ENCODE data around the gene MICB.

The MICB gene

GRCh38 chr6:31528307-31528777 lies 30.4 kb downstream of the MICB start:
- Histone ChIP-seq H3K4me1 (ENCODE audit: control insufficient read depth, insufficient read depth, low read length) (peaks cover 8% of the 10 kb centered on the region), H3K27me3 (ENCODE audit: control insufficient read depth, insufficient read depth, low read length) (no peaks in the 10 kb centered on the region), H3K36me3 (ENCODE audit: control insufficient read depth, insufficient read depth, low read length) (peaks cover 16% of the 10 kb centered on the region), H3K4me3 (ENCODE audit: low read length) (no peak overlapping the region), H3K9me3 (ENCODE audit: control insufficient read depth, low read length) (no peaks in the 10 kb centered on the region), H3K9ac (ENCODE audit: low read length) (no peak overlapping the region)

DNA sequence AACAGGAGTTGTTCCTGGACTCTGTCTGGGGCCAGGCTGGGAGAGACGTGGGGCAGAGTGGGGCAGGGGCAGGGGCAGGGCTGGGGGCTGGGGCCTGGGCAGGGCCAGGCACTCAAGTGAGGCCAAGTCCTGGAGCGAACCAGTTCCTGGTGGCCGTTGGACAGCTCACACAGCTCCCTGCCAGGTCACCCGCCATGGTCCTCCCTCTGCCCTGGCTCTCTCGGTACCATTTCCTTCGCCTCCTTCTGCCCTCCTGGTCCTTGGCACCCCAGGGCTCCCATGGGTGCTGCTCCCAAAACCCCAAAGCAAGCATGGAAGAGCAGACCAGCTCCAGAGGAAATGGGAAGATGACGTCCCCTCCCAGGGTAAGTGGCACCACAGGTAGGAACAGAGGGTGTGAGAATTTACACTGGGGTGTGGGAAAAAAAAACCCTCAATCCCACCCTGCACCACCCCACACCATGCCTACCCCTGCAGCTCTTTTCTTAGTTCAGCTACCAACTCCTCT lies 30.9 kb downstream of the MICB start, which contains the start of gene MCCD1:
TSS of gene MCCD1 (plus strand) at position 142 of the 508 bp plus-strand sequence. CDS start at position 195, 53 bp downstream.
- Histone ChIP-seq H3K4me1 (ENCODE audit: control insufficient read depth, insufficient read depth, low read length) (peaks cover 8% of the 10 kb centered on the region), H3K9me3 (ENCODE audit: control insufficient read depth, low read length) (no peaks in the 10 kb centered on the region), H3K36me3 (ENCODE audit: control insufficient read depth, insufficient read depth, low read length) (peaks cover 16% of the 10 kb centered on the region), H3K27me3 (ENCODE audit: control insufficient read depth, insufficient read depth, low read length) (no peaks in the 10 kb centered on the region), H3K4me3 (ENCODE audit: low read length) (no peak within 1 kb of the TSS), H3K9ac (ENCODE audit: low read length) (no peak within 1 kb of the TSS)

GRCh38 chr6:31529329-31530150 lies 31.6 kb downstream of the MICB start:
- H3K36me3 ChIP-seq (ENCODE audit: control insufficient read depth, insufficient read depth, low read length): peaks cover 16% of the 10 kb centered on the region
- no peaks in the 10 kb centered on the region for H3K9me3 ChIP-seq (ENCODE audit: control insufficient read depth, low read length)
- no peaks in the 10 kb centered on the region for H3K27me3 ChIP-seq (ENCODE audit: control insufficient read depth, insufficient read depth, low read length)
- peaks cover 8% of the 10 kb centered on the region for H3K4me1 ChIP-seq (ENCODE audit: control insufficient read depth, insufficient read depth, low read length)
- no peak overlapping the region for H3K9ac ChIP-seq (ENCODE audit: low read length)
- no peak overlapping the region for H3K4me3 ChIP-seq (ENCODE audit: low read length)

DNA sequence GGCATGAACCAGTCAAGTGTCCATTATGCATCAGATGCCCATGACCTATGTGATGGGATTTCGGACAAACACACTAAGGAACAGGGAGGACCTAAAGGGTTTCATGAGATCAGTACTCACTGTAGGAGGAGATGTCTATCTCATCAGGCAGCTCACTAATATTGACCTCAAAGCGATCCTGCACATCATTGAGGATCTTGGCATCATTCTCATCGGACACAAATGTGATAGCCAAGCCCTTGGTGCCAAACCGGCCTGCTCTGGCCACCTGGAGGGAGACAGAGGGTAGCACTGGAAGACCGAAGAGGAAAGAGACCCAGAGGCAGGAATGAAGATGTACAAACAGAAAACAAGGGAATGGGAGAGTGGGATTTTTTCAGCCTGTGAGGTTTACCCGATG lies 32.7 kb downstream of the MICB start:
- Histone ChIP-seq H3K36me3 (ENCODE audit: control insufficient read depth, insufficient read depth, low read length) (peaks cover 16% of the 10 kb centered on the region), H3K9me3 (ENCODE audit: control insufficient read depth, low read length) (no peaks in the 10 kb centered on the region), H3K4me3 (ENCODE audit: low read length) (no peak overlapping the region), H3K27me3 (ENCODE audit: control insufficient read depth, insufficient read depth, low read length) (no peaks in the 10 kb centered on the region), H3K9ac (ENCODE audit: low read length) (no peak overlapping the region), H3K4me1 (ENCODE audit: control insufficient read depth, insufficient read depth, low read length) (peaks cover 7% of the 10 kb centered on the region)

- no peak overlapping the region for H3K9ac ChIP-seq (ENCODE audit: low read length)
- no peaks in the 10 kb centered on the region for H3K9me3 ChIP-seq (ENCODE audit: control insufficient read depth, low read length)
- H3K27me3 ChIP-seq (ENCODE audit: control insufficient read depth, insufficient read depth, low read length): no peaks in the 10 kb centered on the region
- peaks cover 21% of the 10 kb centered on the region for H3K36me3 ChIP-seq (ENCODE audit: control insufficient read depth, insufficient read depth, low read length)
- H3K4me3 ChIP-seq (ENCODE audit: low read length): no peak overlapping the region
- H3K4me1 ChIP-seq (ENCODE audit: control insufficient read depth, insufficient read depth, low read length): peaks cover 2% of the 10 kb centered on the region
Observed at GRCh38 chr6:31531162-31531561, 33.2 kb downstream of the MICB start.

DNA sequence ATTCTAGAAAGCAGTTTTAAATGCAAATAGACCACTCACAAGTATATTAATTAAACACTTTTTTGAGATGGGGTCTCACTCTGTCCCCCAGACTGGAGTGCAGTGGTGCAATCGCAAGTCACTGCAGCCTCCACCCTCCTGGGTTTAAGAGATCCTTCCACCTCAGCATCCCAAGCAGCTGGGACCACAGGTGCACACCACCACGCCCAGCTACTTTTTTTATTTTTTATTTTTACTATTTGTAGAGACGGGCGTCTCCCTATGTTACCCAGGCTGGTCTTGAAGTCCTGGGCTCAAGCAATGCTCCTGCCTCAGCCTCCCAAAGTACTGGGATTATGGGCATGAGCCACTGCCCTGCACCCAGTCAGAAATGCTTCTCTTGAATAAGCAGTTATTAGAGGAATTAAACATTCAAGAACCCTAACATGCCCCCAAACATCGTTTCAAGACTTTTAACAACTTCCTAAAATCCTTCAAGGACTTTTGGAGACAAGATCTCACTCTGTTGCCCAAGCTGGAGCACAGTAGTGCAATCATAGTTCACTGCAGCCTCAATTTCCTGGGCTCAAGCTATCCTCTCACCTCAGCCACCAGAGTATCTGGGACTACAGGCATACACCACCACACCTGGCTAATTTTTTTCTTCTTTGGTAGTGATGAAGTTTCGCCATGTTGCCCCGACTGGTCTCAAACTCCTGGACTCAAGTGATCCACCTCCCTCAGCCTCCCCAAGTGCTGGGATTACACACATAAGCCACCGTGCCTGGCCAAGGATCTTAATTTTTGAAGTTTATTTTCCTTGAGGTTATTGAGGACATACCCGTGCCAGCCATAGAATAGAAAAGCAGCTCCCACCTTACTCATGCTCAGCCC lies 34.1 kb downstream of the MICB start:
- no peak overlapping the region for H3K4me3 ChIP-seq (ENCODE audit: low read length)
- no peaks in the 10 kb centered on the region for H3K27me3 ChIP-seq (ENCODE audit: control insufficient read depth, insufficient read depth, low read length)
- no peaks in the 10 kb centered on the region for H3K4me1 ChIP-seq (ENCODE audit: control insufficient read depth, insufficient read depth, low read length)
- no peak overlapping the region for H3K9ac ChIP-seq (ENCODE audit: low read length)
- H3K36me3 ChIP-seq (ENCODE audit: control insufficient read depth, insufficient read depth, low read length): peaks cover 23% of the 10 kb centered on the region
- H3K9me3 ChIP-seq (ENCODE audit: control insufficient read depth, low read length): no peaks in the 10 kb centered on the region

DNA sequence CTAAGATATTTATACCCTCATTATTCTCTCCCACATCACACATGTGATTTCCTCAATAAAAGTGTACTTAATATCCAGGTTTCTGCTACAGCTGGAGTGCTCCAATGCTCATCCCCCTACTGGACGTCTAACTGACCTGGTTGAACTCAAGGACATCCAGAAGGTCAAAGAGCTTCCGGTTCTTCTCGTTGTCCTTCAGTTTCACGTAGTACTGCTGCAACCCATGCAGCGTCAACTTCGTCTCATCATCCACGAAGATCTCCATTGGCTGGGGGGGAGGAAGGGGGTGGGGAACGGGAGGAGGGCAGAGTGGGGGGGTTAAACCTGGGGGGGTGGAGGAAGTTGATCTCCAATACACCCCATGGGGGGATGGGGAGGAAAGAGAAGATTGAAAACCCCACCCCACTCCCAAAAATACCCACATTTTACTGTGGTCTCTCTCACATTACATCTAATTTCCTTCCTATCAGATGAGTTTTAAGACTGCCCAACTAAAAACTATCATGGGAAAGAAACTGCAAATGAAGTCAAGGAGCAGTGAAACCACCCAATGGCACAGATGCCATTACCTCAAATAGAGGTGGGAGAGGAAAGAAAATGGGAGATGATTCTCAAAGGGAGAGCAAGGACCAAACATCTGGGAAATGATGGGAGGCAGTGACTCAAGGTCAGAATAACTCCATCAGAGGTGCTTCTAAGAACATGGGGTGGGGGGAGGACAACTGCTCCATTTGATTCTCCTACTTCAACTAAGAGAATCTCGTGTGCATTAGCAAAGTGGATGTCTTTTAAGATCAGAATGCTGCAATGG lies 34.9 kb downstream of the MICB start:
- Histone ChIP-seq H3K9me3 (ENCODE audit: control insufficient read depth, low read length) (no peaks in the 10 kb centered on the region), H3K27me3 (ENCODE audit: control insufficient read depth, insufficient read depth, low read length) (no peaks in the 10 kb centered on the region), H3K36me3 (ENCODE audit: control insufficient read depth, insufficient read depth, low read length) (peaks cover 23% of the 10 kb centered on the region), H3K4me3 (ENCODE audit: low read length) (no peak overlapping the region), H3K4me1 (ENCODE audit: control insufficient read depth, insufficient read depth, low read length) (no peaks in the 10 kb centered on the region), H3K9ac (ENCODE audit: low read length) (no peak overlapping the region)

DNA sequence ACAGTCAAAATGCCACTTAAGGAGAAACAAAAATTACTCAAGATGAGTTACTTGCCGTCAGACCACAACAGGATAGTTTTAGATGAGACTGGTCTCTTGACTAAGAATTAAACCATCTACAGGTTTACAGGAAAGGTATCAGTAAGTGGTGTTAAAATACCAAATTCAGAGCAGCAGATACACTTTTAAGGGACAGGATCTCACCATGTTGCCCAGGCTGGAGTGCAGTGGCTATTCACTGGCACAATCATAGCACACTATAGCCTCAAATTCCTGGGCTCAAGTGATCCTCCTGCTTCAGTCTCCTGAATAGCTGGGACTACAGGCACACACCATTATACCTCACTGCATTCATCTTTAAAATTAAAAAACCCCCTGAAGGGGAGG lies 35.5 kb downstream of the MICB start:
- no peaks in the 10 kb centered on the region for H3K27me3 ChIP-seq (ENCODE audit: control insufficient read depth, insufficient read depth, low read length)
- no peaks in the 10 kb centered on the region for H3K9me3 ChIP-seq (ENCODE audit: control insufficient read depth, low read length)
- H3K4me3 ChIP-seq (ENCODE audit: low read length): no peak overlapping the region
- H3K9ac ChIP-seq (ENCODE audit: low read length): no peak overlapping the region
- peaks cover 2% of the 10 kb centered on the region for H3K4me1 ChIP-seq (ENCODE audit: control insufficient read depth, insufficient read depth, low read length)
- peaks cover 23% of the 10 kb centered on the region for H3K36me3 ChIP-seq (ENCODE audit: control insufficient read depth, insufficient read depth, low read length)

GRCh38 chr6:31534011-31534410 lies 36.1 kb downstream of the MICB start:
- H3K4me3 ChIP-seq (ENCODE audit: low read length): no peak overlapping the region
- peaks cover 8% of the 10 kb centered on the region for H3K4me1 ChIP-seq (ENCODE audit: control insufficient read depth, insufficient read depth, low read length)
- H3K9ac ChIP-seq (ENCODE audit: low read length): no peak overlapping the region

DNA sequence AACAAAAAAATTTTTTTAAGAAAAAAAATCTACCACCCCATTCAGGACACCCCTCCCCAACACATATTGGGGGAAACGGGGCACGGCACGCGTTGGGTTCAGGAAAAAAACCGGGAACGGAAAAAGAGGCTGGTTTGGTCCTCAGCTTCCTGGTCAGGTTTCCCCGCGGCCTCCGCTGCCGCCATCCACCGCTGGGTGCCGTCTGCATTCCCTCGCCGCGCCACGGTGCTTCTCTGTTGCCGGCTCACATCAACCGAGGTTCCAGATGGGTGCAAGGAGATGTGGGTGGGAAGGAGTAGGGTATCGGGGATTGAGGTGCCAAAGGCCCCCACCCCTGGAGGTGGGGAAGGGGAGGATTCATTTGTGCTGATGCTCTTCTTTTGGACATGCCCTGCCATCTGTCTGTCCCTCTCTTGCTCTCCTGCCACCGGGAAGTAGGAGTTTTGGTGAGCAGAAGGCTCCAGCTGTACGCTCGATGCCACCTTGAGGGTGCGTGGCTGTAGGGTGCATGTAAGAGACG lies 36.6 kb downstream of the MICB start:
- peaks cover 14% of the 10 kb centered on the region for H3K4me1 ChIP-seq (ENCODE audit: control insufficient read depth, insufficient read depth, low read length)
- H3K9me3 ChIP-seq (ENCODE audit: control insufficient read depth, low read length): no peaks in the 10 kb centered on the region
- H3K36me3 ChIP-seq (ENCODE audit: control insufficient read depth, insufficient read depth, low read length): peaks cover 23% of the 10 kb centered on the region
- no peaks in the 10 kb centered on the region for H3K27me3 ChIP-seq (ENCODE audit: control insufficient read depth, insufficient read depth, low read length)
- no peak overlapping the region for H3K9ac ChIP-seq (ENCODE audit: low read length)
- no peak overlapping the region for H3K4me3 ChIP-seq (ENCODE audit: low read length)

More at GRCh38 chr6:31534011-31534410, 36.1 kb downstream of the MICB start:
- H3K27me3 ChIP-seq (ENCODE audit: control insufficient read depth, insufficient read depth, low read length): no peaks in the 10 kb centered on the region
- H3K36me3 ChIP-seq (ENCODE audit: control insufficient read depth, insufficient read depth, low read length): peaks cover 23% of the 10 kb centered on the region
- no peaks in the 10 kb centered on the region for H3K9me3 ChIP-seq (ENCODE audit: control insufficient read depth, low read length)

Data from mucosa of stomach (tissue), 1 donor.